Measurements from ENCODE around the gene PFDN1.

DNA sequence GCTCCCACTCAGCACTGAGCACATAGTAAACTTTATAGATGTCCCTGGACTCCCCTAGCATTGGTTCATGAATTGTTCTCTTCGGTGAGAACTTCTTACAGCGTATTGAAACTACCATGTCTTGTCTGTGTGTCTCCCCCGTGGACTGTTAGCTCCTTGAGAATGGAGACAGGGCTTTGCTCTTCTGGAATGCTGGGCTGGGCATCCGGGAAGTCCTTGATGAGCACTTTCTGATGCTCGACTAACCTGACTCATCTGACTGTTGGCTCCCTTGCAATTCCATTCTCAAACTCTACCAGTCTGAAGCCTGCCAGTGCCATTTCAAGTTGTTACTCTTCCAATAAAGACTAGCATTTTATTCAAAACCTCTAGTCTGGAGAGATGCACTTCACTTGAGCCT, 15.0 kb upstream of the PFDN1 start:
- TF ChIP-seq, protein P1, sequence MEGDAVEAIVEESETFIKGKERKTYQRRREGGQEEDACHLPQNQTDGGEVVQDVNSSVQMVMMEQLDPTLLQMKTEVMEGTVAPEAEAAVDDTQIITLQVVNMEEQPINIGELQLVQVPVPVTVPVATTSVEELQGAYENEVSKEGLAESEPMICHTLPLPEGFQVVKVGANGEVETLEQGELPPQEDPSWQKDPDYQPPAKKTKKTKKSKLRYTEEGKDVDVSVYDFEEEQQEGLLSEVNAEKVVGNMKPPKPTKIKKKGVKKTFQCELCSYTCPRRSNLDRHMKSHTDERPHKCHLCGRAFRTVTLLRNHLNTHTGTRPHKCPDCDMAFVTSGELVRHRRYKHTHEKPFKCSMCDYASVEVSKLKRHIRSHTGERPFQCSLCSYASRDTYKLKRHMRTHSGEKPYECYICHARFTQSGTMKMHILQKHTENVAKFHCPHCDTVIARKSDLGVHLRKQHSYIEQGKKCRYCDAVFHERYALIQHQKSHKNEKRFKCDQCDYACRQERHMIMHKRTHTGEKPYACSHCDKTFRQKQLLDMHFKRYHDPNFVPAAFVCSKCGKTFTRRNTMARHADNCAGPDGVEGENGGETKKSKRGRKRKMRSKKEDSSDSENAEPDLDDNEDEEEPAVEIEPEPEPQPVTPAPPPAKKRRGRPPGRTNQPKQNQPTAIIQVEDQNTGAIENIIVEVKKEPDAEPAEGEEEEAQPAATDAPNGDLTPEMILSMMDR (IDR thresholded peaks at IDR 0.05) = no peak
- no peak for TF ChIP-seq POLR2AphosphoS5 (IDR thresholded peaks at IDR 0.05)
- TF ChIP-seq POLR2A (IDR thresholded peaks at IDR 0.05) = no peak
- no peak for TF ChIP-seq EP300 (IDR thresholded peaks at IDR 0.05)

Measured in suprapubic skin (tissue), 4 donors.